IPS-18a (cell line): ENCODE results near the gene SEPTIN1.

ENCODE experiments used
- H3K27ac ChIP-seq: one replicate; pipeline ENCODE4 v1.5.1; 2013; ENCODE audit warnings: low read length
- H3K27me3 ChIP-seq: one replicate; pipeline ENCODE4 v1.6.1; 2013; ENCODE audit warnings: mild to moderate bottlenecking, low read length; ENCODE audit not compliant: control insufficient read depth, insufficient read depth
- H3K36me3 ChIP-seq: one replicate; pipeline ENCODE4 v1.6.1; 2013; ENCODE audit warnings: low read depth, low read length; ENCODE audit not compliant: control insufficient read depth
- H3K4me1 ChIP-seq: one replicate; pipeline ENCODE4 v1.6.1; 2013; ENCODE audit warnings: low read depth, low read length; ENCODE audit not compliant: control insufficient read depth
- H3K4me3 ChIP-seq: one replicate; pipeline ENCODE4 v1.5.1; 2013; ENCODE audit warnings: low read length
- H3K9ac ChIP-seq: one replicate; pipeline ENCODE4 v1.6.1; 2013; ENCODE audit warnings: mild to moderate bottlenecking, low read length, moderate library complexity
- H3K9me3 ChIP-seq: one replicate; pipeline ENCODE4 v1.6.1; 2013; ENCODE audit warnings: low read depth, low read length; ENCODE audit not compliant: control insufficient read depth

The SEPTIN1 gene, protein sequence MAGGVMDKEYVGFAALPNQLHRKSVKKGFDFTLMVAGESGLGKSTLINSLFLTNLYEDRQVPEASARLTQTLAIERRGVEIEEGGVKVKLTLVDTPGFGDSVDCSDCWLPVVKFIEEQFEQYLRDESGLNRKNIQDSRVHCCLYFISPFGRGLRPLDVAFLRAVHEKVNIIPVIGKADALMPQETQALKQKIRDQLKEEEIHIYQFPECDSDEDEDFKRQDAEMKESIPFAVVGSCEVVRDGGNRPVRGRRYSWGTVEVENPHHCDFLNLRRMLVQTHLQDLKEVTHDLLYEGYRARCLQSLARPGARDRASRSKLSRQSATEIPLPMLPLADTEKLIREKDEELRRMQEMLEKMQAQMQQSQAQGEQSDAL

GRCh38 chr16:30382111-30382881 is at the start of gene SEPTIN1:
Gene SEPTIN1, minus strand, starts transcription at chr16:30382561. Its CDS starts 19 bp downstream, at chr16:30382542.
- Histone ChIP-seq H3K9ac (no peak within 1 kb of the TSS), H3K9me3 (no peaks in the 10 kb centered on the region), H3K4me1 (peaks cover 2% of the 10 kb centered on the region), H3K27ac (no peak within 1 kb of the TSS), H3K27me3 (no peaks in the 10 kb centered on the region), H3K4me3 (no peak within 1 kb of the TSS), H3K36me3 (no peaks in the 10 kb centered on the region)

DNA sequence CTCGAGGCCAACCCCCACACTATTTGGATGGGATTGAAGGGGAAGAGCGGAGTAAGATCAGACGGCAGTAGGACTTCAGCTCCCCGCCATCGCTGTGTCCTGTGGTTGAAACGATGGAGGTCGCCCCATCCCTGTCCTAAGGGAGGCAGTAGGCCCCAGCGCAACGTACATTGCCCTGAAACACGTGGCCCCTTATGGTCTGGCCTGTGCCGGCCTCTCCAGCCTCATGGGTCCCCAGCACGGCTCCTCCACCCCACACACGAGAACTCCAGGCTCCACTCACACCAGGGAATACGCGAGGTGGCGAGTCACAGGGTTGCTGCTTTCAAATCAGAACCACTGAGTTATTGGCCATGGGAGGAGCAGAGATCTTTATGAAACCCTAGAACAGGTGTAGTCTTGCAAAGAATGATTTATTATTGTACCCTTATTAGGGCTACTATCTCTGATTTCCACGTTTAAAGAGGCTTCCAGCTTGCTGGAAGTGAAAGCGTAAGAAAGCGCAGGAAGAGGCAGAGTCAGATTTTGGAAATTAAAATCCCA is 48.1 kb upstream of the SEPTIN1 start:
- peaks cover 4% of the 10 kb centered on the region for H3K36me3 ChIP-seq
- no peak overlapping the region for H3K9ac ChIP-seq
- H3K27ac ChIP-seq, result no peak overlapping the region
- peak overlapping the region; percentile 82 for H3K4me3 ChIP-seq
- no peaks in the 10 kb centered on the region for H3K27me3 ChIP-seq
- H3K9me3 ChIP-seq, result no peaks in the 10 kb centered on the region
- H3K4me1 ChIP-seq, result peaks cover 9% of the 10 kb centered on the region

GRCh38 chr16:30429678-30430427 is 47.5 kb upstream of the SEPTIN1 start, which contains the start of gene DCTPP1:
Gene DCTPP1, minus strand, starts transcription at chr16:30430030. Its CDS starts 50 bp downstream, at chr16:30429980.
- no peaks in the 10 kb centered on the region for H3K27me3 ChIP-seq
- peaks cover 4% of the 10 kb centered on the region for H3K36me3 ChIP-seq
- H3K4me1 ChIP-seq, result peaks cover 9% of the 10 kb centered on the region
- H3K9me3 ChIP-seq, result no peaks in the 10 kb centered on the region
- no peak within 1 kb of the TSS for H3K27ac ChIP-seq
- peak within 1 kb of the TSS; percentile 72 for H3K9ac ChIP-seq
- H3K4me3 ChIP-seq, result peak within 1 kb of the TSS; percentile 82

GRCh38 chr16:30429418-30429677 is 47.0 kb upstream of the SEPTIN1 start:
- peaks cover 6% of the 10 kb centered on the region for H3K36me3 ChIP-seq
- H3K27ac ChIP-seq, result no peak overlapping the region
- no peaks in the 10 kb centered on the region for H3K9me3 ChIP-seq
- peak overlapping the region; percentile 72 for H3K9ac ChIP-seq
- H3K27me3 ChIP-seq, result no peaks in the 10 kb centered on the region
- peaks cover 9% of the 10 kb centered on the region for H3K4me1 ChIP-seq
- H3K4me3 ChIP-seq, result peak overlapping the region; percentile 82

DNA sequence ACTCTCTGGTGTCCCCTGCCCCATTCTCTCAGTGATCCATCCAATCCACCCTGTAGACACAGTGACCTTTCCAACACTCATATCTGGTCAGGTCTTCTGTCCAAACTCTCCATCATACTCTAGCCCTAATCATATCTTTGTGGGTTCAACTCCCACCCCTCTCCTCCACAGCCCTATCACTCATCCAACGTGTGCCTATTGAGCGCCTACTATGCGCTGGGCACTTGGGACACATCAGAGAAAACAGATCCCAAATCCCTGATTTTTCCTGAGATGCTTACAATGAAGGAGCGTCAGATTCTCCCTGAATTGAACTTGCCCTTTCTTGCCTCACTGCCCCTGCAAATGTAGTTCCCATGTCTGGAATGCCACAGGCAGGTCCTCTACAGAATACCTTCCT is 45.7 kb upstream of the SEPTIN1 start:
- peaks cover 9% of the 10 kb centered on the region for H3K4me1 ChIP-seq
- no peak overlapping the region for H3K4me3 ChIP-seq
- peaks cover 16% of the 10 kb centered on the region for H3K36me3 ChIP-seq
- H3K27me3 ChIP-seq, result no peaks in the 10 kb centered on the region
- no peak overlapping the region for H3K9ac ChIP-seq
- no peaks in the 10 kb centered on the region for H3K9me3 ChIP-seq
- no peak overlapping the region for H3K27ac ChIP-seq

DNA sequence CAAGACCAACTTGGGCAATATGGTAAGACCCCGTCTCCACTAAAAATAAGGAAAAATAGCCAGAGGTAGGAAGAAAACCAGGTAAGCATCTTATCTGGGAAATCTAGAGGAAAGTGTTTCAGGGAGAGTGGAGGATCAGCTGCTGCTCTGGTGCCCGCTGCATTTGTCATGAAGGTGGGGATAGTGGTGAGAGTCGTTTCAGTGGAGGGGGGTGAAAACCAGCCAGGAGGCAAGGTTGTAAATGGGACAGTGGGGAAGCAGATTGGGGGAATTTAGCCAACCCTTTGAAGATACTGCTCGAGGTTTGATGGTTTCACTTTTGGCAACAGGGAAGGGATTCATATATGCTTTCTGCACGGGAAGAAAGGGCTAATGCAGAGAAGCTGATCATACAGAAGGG is 38.6 kb upstream of the SEPTIN1 start:
- Histone ChIP-seq H3K36me3 (peaks cover 30% of the 10 kb centered on the region), H3K4me1 (peaks cover 5% of the 10 kb centered on the region), H3K27me3 (no peaks in the 10 kb centered on the region), H3K27ac (no peak overlapping the region), H3K4me3 (no peak overlapping the region), H3K9ac (no peak overlapping the region), H3K9me3 (no peaks in the 10 kb centered on the region)

GRCh38 chr16:30418350-30419181 is 36.2 kb upstream of the SEPTIN1 start:
- no peaks in the 10 kb centered on the region for H3K9me3 ChIP-seq
- H3K27ac ChIP-seq, result no peak overlapping the region
- peaks cover 5% of the 10 kb centered on the region for H3K4me1 ChIP-seq
- peak overlapping the region; percentile 59 for H3K4me3 ChIP-seq
- H3K36me3 ChIP-seq, result peaks cover 22% of the 10 kb centered on the region
- no peaks in the 10 kb centered on the region for H3K27me3 ChIP-seq
- H3K9ac ChIP-seq, result peak overlapping the region; percentile 17

- Histone ChIP-seq H3K27ac (no peak overlapping the region), H3K36me3 (peaks cover 24% of the 10 kb centered on the region), H3K27me3 (no peaks in the 10 kb centered on the region), H3K9me3 (no peaks in the 10 kb centered on the region), H3K9ac (peak overlapping the region; percentile 17), H3K4me1 (peaks cover 5% of the 10 kb centered on the region), H3K4me3 (peak overlapping the region; percentile 59)
Measured at GRCh38 chr16:30417529-30418349, 35.4 kb upstream of the SEPTIN1 start.

- H3K9ac ChIP-seq, result no peak overlapping the region
- no peak overlapping the region for H3K27ac ChIP-seq
- H3K9me3 ChIP-seq, result no peaks in the 10 kb centered on the region
- peaks cover 5% of the 10 kb centered on the region for H3K4me1 ChIP-seq
- H3K4me3 ChIP-seq, result peak overlapping the region; percentile 59
- H3K36me3 ChIP-seq, result peaks cover 18% of the 10 kb centered on the region
- no peaks in the 10 kb centered on the region for H3K27me3 ChIP-seq
Measured at GRCh38 chr16:30416624-30417528, 34.5 kb upstream of the SEPTIN1 start.
